Activated T-cell treated with anti-CD3 and anti-CD28 coated beads for 48 hours (primary cell): Measurements from ENCODE around the gene DSG3.

Experiments used
- DNase-seq: peaks from one replicate; pipeline ENCODE4 v3.0.0-alpha.2; 2020; ENCODE audit warnings: low read depth

DSG3 gene

GRCh38 chr18:31516437-31516836, 68.9 kb downstream of the DSG3 start:
- DNase-seq: no peak

- DNase-seq: no peak
Observed at GRCh38 chr18:31526374-31526773, 78.8 kb downstream of the DSG3 start.
